Mucosa of stomach (tissue), 1 donor: ENCODE results near the gene NPBWR2.

Source experiments
- H3K27me3 ChIP-seq: one replicate; pipeline ENCODE4 v1.7.0; 2013; ENCODE audit warnings: mild to moderate bottlenecking, low read length; ENCODE audit not compliant: control insufficient read depth, insufficient read depth
- H3K36me3 ChIP-seq: one replicate; pipeline ENCODE4 v1.7.0; 2013; ENCODE audit warnings: low read length; ENCODE audit not compliant: control insufficient read depth, insufficient read depth
- H3K4me1 ChIP-seq: one replicate; pipeline ENCODE4 v1.7.0; 2013; ENCODE audit warnings: mild to moderate bottlenecking, low read length; ENCODE audit not compliant: control insufficient read depth, insufficient read depth
- H3K4me3 ChIP-seq: one replicate; pipeline ENCODE4 v1.7.0; 2013; ENCODE audit warnings: low read length
- H3K9ac ChIP-seq: one replicate; pipeline ENCODE4 v1.7.0; 2013; ENCODE audit warnings: mild to moderate bottlenecking, low read length, moderate library complexity
- H3K9me3 ChIP-seq: one replicate; pipeline ENCODE4 v1.7.0; 2013; ENCODE audit warnings: mild to moderate bottlenecking, low read length, moderate library complexity; ENCODE audit not compliant: control insufficient read depth
- donor health status: Pancreatic carcinoma.

NPBWR2 gene

DNA sequence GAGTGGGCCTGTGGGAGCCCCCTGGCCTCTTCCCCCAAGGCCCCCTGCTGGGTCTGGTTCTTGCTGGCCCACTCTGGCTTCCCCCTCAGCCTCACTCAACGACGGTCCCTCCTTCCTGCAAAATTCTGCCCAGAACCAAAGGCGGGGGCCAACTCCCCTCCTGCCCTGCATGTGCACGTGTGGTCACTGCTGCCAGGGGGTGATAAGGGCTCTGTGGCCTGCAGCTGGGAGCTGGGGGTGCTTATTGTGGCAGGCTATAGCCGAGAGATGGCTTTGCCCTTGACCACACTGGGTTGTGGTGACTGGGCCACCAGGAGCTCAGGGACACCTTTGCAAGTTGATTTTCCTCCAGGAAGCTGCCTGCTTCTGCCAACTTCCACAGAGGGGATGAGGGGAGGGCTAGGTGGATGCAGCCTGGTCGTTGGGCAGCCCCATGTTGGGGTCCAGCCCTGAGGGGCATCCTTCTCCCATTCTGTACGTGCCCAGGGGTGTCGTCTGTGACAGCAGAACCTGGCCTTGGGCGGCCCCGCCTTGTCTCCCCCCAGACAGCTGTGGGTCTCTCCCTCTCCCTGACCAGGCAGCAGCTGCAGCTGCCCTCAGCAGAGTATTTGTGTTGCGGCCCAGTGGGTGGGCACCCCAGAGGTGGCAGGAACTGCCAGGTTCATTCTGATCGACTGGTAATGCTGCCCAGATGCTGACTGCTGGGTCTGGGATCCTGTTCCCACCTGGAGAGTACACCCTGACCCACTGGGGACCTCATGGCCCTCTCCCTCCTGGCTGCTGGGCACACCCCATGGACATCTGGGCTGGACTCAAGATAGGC lies 38.8 kb downstream of the NPBWR2 start:
- H3K9ac ChIP-seq, result no peak overlapping the region
- H3K9me3 ChIP-seq, result no peaks in the 10 kb centered on the region
- peaks cover 20% of the 10 kb centered on the region for H3K4me1 ChIP-seq
- H3K4me3 ChIP-seq, result no peak overlapping the region
- no peaks in the 10 kb centered on the region for H3K36me3 ChIP-seq
- no peaks in the 10 kb centered on the region for H3K27me3 ChIP-seq

DNA sequence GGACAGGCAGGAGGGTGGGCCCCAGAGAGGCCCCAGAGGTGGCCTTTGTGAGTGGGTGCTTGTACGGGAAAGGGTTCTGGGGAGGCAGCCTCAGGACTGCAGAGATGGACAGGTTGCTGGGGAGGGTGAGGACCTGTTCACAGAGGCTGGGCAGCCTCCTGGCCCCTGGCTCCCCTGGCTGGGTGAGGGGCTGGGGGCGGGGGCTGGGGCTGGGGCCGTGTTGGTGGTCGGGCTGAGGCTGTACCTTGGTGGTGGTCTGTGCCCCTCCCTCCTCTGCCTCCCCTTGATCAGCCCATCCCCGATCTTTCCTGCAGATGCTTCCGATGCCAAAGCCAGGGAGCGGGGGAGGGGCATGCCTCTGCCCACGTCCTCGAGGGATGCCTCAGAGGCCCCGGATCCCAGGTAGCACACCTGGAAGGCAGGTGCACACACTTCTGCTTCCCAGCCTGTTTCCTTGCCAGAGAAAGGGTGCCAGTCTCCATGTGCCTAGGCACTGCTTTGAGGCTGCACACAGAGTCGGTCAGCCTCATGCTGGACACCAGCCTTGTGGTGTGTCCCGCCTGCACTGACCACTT lies 39.5 kb downstream of the NPBWR2 start:
- H3K36me3 ChIP-seq, result no peaks in the 10 kb centered on the region
- H3K9me3 ChIP-seq, result no peaks in the 10 kb centered on the region
- H3K4me1 ChIP-seq, result peaks cover 23% of the 10 kb centered on the region
- H3K27me3 ChIP-seq, result no peaks in the 10 kb centered on the region
- no peak overlapping the region for H3K4me3 ChIP-seq
- no peak overlapping the region for H3K9ac ChIP-seq

DNA sequence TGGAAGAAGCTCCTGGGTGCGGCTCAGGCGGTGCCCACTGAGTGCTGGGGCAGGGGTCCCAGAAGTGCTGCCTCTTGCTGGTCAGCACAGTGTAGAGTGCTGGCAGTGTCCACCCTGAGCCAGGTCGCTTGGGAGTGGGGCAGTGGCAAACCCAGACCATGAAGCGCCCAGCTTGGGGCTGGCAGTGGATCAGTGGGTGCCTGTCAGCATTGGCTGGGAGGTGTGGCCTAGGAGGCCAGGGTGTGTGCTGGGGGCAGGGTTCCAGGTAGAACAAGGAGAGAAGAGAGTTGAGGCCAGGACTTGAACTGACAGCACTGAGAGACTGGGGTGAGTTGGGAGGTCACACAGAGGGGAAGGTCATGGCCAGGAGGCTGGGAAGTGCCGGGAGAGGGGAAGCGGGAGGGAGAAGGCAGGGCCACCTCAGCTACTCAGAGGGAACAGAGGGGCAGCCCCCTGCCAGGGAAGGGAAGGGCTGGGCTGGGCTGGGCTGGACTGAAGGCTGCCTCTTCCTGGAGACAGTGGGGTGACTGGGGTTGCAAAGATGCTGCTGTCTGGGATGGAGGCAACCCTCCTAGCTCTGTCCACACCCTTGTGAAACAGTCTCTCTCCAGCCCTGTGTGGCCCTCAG lies 40.2 kb downstream of the NPBWR2 start:
- Histone ChIP-seq H3K36me3 (no peaks in the 10 kb centered on the region), H3K9ac (no peak overlapping the region), H3K9me3 (no peaks in the 10 kb centered on the region), H3K4me3 (no peak overlapping the region), H3K4me1 (peaks cover 29% of the 10 kb centered on the region), H3K27me3 (no peaks in the 10 kb centered on the region)

DNA sequence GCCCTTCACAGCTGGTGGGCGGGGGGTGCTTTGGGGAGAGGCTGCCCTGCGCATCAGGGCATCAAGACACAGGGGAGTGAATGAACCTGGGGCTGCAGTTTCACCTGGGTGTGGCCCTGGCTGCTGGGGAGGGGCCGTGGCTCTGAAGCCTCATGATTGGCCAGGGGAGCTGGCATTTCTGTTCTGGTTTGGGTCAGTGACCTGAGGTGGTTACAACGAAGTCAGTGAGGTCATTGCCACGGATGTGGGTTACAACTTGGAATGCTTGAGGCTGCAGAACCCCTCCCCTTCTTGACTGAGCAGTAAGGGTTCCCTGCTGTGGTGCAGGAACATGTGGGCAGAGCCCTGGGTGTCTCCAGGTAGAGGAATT lies 41.4 kb downstream of the NPBWR2 start:
- H3K9me3 ChIP-seq, result no peaks in the 10 kb centered on the region
- no peak overlapping the region for H3K4me3 ChIP-seq
- H3K36me3 ChIP-seq, result no peaks in the 10 kb centered on the region
- H3K27me3 ChIP-seq, result no peaks in the 10 kb centered on the region
- no peak overlapping the region for H3K9ac ChIP-seq
- peaks cover 31% of the 10 kb centered on the region for H3K4me1 ChIP-seq

DNA sequence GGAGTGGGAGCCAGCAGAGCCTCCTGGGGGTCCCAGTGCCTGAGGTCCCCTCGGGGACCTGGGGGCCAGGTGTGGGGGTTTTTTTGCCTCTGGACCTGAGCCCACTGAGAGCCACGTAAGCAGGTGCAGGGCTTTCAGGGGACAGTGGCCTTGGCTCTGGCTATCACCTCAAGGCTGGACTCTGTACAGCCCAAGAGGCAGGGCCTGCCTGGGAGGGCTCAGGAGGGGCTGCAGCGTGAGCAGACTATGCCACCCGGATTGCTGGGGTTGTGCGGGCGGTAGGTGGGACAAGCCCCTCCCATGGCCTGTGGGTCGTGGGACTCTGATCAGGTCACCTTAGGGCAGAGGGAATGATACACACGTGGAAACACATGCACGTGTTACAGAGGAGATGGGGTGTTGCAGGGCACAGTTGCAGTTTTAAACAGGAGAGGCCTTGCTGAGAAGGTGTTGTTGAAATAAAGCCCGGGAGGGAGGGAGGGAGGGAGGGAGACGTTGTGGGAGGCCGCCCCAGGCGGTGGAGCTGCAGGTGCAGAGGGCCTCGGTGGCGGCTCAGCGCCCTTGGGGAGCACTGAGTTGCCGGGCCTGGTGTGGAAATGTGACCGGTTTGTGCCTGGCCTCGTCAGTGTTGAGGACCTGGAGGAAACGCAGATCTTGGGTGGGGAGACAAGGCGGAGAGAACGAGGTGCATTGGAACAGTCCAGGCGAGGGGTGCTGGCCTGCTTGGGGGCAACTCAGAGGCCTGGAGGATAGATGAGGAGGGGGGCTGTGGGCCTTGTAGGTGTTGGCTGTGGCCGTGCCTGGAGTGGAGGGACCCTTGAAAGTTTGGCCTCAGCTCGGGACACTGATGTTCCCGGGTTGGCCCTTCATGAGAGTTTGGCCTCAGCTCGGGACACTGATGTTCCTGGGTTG lies 42.0 kb downstream of the NPBWR2 start:
- H3K4me3 ChIP-seq, result no peak overlapping the region
- no peaks in the 10 kb centered on the region for H3K36me3 ChIP-seq
- no peaks in the 10 kb centered on the region for H3K9me3 ChIP-seq
- H3K9ac ChIP-seq, result no peak overlapping the region
- peaks cover 31% of the 10 kb centered on the region for H3K4me1 ChIP-seq
- no peaks in the 10 kb centered on the region for H3K27me3 ChIP-seq

DNA sequence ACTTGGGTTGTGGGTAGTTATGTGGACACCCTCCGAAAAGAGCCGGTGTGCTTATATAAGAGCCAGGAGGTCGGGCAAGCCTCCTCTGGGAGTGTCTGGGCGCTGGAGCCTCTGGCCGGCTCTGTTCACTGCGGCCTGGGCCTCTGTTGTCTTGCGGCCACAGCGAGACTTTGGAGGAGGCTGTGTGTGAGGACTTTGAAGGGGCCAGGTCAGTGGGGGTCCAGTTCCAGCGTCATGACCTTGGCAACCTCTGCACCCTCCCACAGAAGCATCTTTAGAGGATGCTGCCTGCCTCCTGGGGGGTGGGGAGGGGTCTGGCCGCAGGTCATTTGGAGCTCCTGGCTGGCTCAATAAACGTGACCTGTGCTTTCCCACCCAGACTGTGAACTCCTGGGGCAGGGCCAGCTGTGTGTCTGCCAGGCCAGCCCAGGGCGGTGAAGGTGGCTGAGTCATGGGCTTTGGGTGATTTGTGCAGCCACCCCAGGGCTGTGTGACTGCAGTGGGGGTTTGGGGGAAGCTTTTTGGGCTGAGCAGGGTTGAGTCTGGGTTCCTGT lies 43.1 kb downstream of the NPBWR2 start:
- H3K36me3 ChIP-seq, result no peaks in the 10 kb centered on the region
- H3K4me3 ChIP-seq, result peak overlapping the region; percentile 56
- H3K9me3 ChIP-seq, result no peaks in the 10 kb centered on the region
- peak overlapping the region; percentile 64 for H3K9ac ChIP-seq
- no peaks in the 10 kb centered on the region for H3K27me3 ChIP-seq
- H3K4me1 ChIP-seq, result peaks cover 31% of the 10 kb centered on the region

DNA sequence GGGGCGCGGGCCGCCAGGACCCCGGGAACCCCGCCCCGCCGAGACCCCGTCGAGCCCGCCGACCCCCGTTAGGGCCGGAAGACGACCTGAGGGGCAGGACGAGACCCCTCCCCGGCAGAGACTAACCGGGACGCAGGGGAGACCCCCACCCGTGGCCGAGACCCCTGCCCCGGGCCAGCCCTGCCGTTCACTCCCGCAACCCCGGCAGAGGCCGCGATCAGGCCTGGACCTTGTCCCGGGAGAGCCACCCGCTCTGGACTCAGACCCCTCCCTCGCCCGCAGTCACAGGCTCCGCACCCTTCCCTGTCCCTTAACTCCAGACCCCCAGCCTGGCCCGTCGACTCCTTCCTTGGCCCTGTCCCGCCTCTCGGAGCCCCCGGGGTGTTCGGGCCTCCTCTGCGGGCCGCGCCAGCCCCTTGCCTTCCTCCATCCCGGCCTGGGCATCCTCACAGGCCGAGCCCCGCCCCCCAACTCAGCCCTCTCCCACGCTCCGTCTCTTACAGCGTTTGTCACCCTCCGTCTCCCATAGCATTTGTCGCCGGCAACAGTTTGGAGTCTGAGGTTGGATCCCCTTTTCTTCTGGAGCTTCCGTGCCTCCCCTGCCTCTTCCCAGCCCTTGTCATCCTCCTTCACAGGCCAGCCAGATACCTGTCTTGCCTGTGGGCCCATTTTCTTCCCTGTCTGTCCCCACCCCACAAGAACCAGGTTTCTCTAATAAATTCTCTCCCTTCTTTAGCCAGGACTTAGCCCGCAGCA lies 43.8 kb downstream of the NPBWR2 start:
- peaks cover 31% of the 10 kb centered on the region for H3K4me1 ChIP-seq
- no peaks in the 10 kb centered on the region for H3K9me3 ChIP-seq
- H3K36me3 ChIP-seq, result no peaks in the 10 kb centered on the region

DNA sequence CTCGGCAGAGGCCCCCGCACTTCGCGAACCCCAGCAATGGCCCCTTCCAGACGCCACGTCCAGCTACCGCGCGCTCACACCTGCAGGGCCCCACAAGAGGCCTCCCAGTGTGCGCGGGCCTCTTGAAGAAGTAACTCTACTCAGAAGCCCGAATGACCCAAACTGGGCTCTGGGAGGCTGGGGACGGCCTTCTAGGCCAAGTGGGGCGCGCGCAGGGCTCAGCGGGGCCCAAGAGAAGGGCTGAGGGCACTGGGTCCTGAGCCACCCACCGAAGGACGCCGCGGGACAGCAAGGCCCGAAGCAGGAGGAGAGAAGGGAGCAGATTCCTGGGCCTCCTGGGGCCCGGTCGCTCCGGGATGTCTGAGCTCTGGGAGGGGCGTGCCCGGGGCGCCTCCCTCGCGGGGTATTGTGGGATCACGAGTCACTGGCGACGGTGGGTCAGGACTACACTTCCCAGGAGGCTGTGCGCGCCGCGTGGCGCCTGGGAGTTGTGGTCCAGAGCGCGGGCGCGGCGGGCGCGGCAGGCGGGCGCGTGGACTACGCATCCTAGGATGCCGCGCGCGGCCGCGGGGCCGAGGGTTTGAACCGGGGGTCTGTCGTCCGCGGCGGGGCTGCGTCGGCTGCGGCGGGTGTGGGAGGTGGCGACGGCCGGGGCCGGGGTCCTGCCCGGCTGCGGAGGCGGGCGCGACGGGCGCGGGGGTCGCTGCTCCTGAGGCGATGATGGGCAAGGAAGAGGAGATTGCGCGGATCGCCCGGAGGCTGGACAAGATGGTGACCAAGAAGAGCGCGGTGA lies 44.6 kb downstream of the NPBWR2 start, which contains the start of gene TCEA2:
TSS of gene TCEA2 (plus strand) at position 603 of the 793 bp plus-strand sequence. CDS start at position 718, 115 bp downstream.
- Histone ChIP-seq H3K4me1 (peaks cover 38% of the 10 kb centered on the region), H3K27me3 (no peaks in the 10 kb centered on the region), H3K9ac (peak within 1 kb of the TSS; percentile 70), H3K36me3 (no peaks in the 10 kb centered on the region), H3K9me3 (no peaks in the 10 kb centered on the region), H3K4me3 (peak within 1 kb of the TSS; percentile 56)

More for the DNA sequence above, 43.8 kb downstream of the NPBWR2 start:
- Histone ChIP-seq H3K9ac (peak overlapping the region; percentile 64), H3K4me3 (peak overlapping the region; percentile 56), H3K27me3 (no peaks in the 10 kb centered on the region)

DNA sequence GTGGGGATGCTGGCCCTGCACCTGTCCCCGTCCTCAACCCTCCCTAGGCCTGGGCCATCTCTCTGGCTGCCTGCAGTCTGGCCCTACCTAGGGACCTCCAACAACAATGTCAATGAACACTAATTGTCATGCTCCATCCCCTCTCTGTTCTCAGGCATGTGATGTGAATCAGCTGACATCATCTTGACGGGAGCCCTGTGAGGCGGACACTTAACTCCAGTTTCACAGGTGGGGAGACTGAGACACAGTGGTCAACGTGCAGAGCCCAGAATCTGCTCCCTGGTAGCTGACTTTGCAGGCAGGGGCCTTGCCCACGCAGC lies 45.1 kb downstream of the NPBWR2 start:
- peaks cover 44% of the 10 kb centered on the region for H3K4me1 ChIP-seq
- H3K36me3 ChIP-seq, result no peaks in the 10 kb centered on the region
- H3K4me3 ChIP-seq, result peak overlapping the region; percentile 25
- peaks cover 4% of the 10 kb centered on the region for H3K27me3 ChIP-seq
- H3K9me3 ChIP-seq, result no peaks in the 10 kb centered on the region
- peak overlapping the region; percentile 70 for H3K9ac ChIP-seq

DNA sequence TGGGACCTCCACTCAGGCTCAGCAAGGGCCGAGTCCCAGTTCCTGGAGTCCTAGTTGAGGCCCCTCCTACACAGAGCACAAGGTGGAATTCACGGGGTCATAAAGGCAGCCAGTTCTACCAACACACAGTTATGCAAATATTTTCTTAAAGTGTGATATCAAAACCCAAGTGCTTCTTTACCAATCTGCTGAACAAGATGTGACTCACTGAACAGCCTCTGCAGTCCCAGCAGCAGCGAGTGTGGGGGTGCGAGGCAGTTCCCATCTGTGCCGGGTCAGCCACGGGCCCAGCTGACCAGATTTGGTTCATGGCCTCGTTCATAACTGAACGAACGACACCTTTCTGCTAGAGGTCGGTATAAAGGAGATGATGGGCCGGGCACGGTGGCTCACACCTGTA lies 48.8 kb downstream of the NPBWR2 start:
- peaks cover 23% of the 10 kb centered on the region for H3K4me1 ChIP-seq
- H3K4me3 ChIP-seq, result no peak overlapping the region
- peak overlapping the region; percentile 14 for H3K9ac ChIP-seq
- H3K27me3 ChIP-seq, result peaks cover 37% of the 10 kb centered on the region
- no peaks in the 10 kb centered on the region for H3K36me3 ChIP-seq
- H3K9me3 ChIP-seq, result no peaks in the 10 kb centered on the region
